ENCODE results near the gene TEX36. TPM values are rescaled to one million over a fixed set of nuclear protein-coding genes. Genes with fewer than 3 reads are reported as not detected.

Gene TEX36
- total and polyA plus RNA-seq, 9 of the 15 experiments (the other 6 are each of a cell fraction or from before 2014, with no cell fraction given): 0.10 to 0.82 (median 0.15) TPM; not detected in 6

GRCh38 chr10:125683821-125684220 is 858 bp upstream of the TEX36 start:
- Histone ChIP-seq H2AFZ (ENCODE audit: low read depth, low read length) (no peak overlapping the region), H4K20me1 (replicated peaks; ENCODE audit: control insufficient read depth, insufficient read depth, low read length) (no peaks in the 10 kb centered on the region), H3K36me3 (ENCODE audit: control insufficient read depth, insufficient read depth, low read length) (no peaks in the 10 kb centered on the region), H3K9ac (ENCODE audit: insufficient read depth in 1 of 2, low read depth in 2 of 2, low read length in 2 of 2) (no peak overlapping the region), H3K9me3 (replicated peaks; ENCODE audit: control insufficient read depth, insufficient read depth, low read depth, low read length) (no peaks in the 10 kb centered on the region), H3K79me2 (ENCODE audit: control insufficient read depth, insufficient read depth, low read length) (no peaks in the 10 kb centered on the region), H3K4me2 (ENCODE audit: insufficient read depth, low read length) (no peak overlapping the region), H3K27me3 (ENCODE audit: control insufficient read depth in 2 of 2, insufficient read depth in 2 of 2, low read length in 2 of 2) (peaks cover 8 to 27% of the 10 kb centered on the region in 2 experiments; a peak in 4 of 5 replicates), H3K27ac (ENCODE audit: extremely low read depth, low read depth, low read length) (no peak overlapping the region), H3K9me1 (ENCODE audit: control insufficient read depth, insufficient read depth, low read length) (no peaks in the 10 kb centered on the region), H3K4me3 (no peak overlapping the region), H3K4me1 (replicated peaks in 1 of 2; ENCODE audit: control insufficient read depth in 2 of 2, insufficient read depth in 2 of 2, low read length in 2 of 2) (no peaks in the 10 kb centered on the region)
- no peak for FAIRE-seq
- 0% methylated on average over 6 of the region's 7 CpGs for WGBS (ENCODE audit: insufficient coverage, low coverage, missing lambda C conversion rate)
- TF ChIP-seq MBD2 (IDR thresholded peaks at IDR 0.05; ENCODE audit: borderline replicate concordance, low read depth) (no peak), POLR2H (tag; IDR thresholded peaks at IDR 0.05; ENCODE audit: low read depth) (no peak), ZNF311 (CRISPR knock-in tag; IDR thresholded peaks at IDR 0.05) (no peak), CBFA2T2 (conservative IDR thresholded peaks at IDR 0.05) (no peak)
- TF ChIP-seq, protein P1, sequence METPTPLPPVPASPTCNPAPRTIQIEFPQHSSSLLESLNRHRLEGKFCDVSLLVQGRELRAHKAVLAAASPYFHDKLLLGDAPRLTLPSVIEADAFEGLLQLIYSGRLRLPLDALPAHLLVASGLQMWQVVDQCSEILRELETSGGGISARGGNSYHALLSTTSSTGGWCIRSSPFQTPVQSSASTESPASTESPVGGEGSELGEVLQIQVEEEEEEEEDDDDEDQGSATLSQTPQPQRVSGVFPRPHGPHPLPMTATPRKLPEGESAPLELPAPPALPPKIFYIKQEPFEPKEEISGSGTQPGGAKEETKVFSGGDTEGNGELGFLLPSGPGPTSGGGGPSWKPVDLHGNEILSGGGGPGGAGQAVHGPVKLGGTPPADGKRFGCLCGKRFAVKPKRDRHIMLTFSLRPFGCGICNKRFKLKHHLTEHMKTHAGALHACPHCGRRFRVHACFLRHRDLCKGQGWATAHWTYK (CRISPR knock-in tag; IDR thresholded peaks at IDR 0.05): no peak
- no peak for ATAC-seq
- intact Hi-C loops (cut with micrococcal nuclease): no loop called here
- BruUV-seq (replicated peaks): no TSS peak
- in situ Hi-C loops (cut with MboI): no loop called here
- no peak for DNase-seq (ENCODE audit: extremely low read depth in 1 of 4, low spot score in 3 of 4)
- ChIA-PET POLR2A (no interaction called here), CTCF (ENCODE audit: low intra/inter-chr PET ratio) (no interaction called here)

DNA sequence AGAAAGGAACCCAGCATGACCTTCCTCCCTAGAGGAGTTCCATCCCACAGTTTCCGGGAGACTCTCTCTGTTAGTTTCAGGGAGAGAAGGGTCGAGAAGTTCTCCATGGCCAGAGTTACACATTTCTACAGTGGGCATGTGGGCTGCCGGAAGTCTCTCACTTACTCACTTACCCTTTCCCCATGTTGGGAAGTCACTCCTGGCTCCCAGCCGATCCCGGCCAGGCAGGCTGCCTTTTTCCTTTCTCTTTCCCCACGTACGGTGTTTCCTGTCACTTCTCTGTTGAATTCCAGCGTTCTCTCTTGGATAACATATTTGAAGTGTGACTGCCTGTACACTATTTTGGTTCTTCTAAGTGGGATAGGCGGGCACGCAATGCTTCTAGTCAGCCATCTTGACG is 3.5 kb downstream of the TEX36 start:
- ChIA-PET CTCF (ENCODE audit: low intra/inter-chr PET ratio) (no interaction called here), POLR2A (no interaction called here)
- TF ChIP-seq, protein P2, sequence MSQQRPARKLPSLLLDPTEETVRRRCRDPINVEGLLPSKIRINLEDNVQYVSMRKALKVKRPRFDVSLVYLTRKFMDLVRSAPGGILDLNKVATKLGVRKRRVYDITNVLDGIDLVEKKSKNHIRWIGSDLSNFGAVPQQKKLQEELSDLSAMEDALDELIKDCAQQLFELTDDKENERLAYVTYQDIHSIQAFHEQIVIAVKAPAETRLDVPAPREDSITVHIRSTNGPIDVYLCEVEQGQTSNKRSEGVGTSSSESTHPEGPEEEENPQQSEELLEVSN (IDR thresholded peaks at IDR 0.05; ENCODE audit: borderline replicate concordance in 1 of 2, extremely low read depth in 1 of 2, insufficient read depth in 1 of 2, insufficient read length in 1 of 2, low read depth in 1 of 2, low read length in 1 of 2, poor library complexity in 1 of 2, severe bottlenecking in 1 of 2): no peak
- no peak for TF ChIP-seq HCFC1 (IDR thresholded peaks at IDR 0.05; ENCODE audit: low read depth, low read length)
- no peak for TF ChIP-seq RFX7 (CRISPR knock-in tag; IDR thresholded peaks at IDR 0.05)
- TF ChIP-seq RAD21 (CRISPR knock-in tag; conservative IDR thresholded peaks at IDR 0.05 in 1 of 2, IDR thresholded peaks at IDR 0.05 in 1 of 2): no peak
- TF ChIP-seq NCOA6 (IDR thresholded peaks at IDR 0.05): no peak
- TF ChIP-seq MCM7 (IDR thresholded peaks at IDR 0.05): no peak
- no peak for TF ChIP-seq PURB (CRISPR knock-in tag; IDR thresholded peaks at IDR 0.05; ENCODE audit: low read depth)
- BruUV-seq (replicated peaks): no TSS peak
- Histone ChIP-seq H3K4me1 (replicated peaks in 1 of 2; ENCODE audit: control insufficient read depth in 2 of 2, insufficient read depth in 2 of 2, low read length in 2 of 2) (no peaks in the 10 kb centered on the region), H3K9me3 (replicated peaks; ENCODE audit: control insufficient read depth, insufficient read depth, low read depth, low read length) (no peaks in the 10 kb centered on the region), H3K9ac (ENCODE audit: insufficient read depth in 1 of 2, low read depth in 2 of 2, low read length in 2 of 2) (no peak overlapping the region), H2AFZ (ENCODE audit: low read depth, low read length) (peak overlapping the region; percentile 70), H4K20me1 (replicated peaks; ENCODE audit: control insufficient read depth, insufficient read depth, low read length) (no peaks in the 10 kb centered on the region), H3K79me2 (ENCODE audit: control insufficient read depth, insufficient read depth, low read length) (no peaks in the 10 kb centered on the region), H3K4me2 (ENCODE audit: insufficient read depth, low read length) (peak overlapping the region; percentile 11; the same call in 1 of the 2 replicates), H3K27me3 (ENCODE audit: control insufficient read depth in 2 of 2, insufficient read depth in 2 of 2, low read length in 2 of 2) (peaks cover 0 to 7% of the 10 kb centered on the region in 2 experiments; a peak in 3 of 5 replicates), H3K36me3 (ENCODE audit: control insufficient read depth, insufficient read depth, low read length) (no peaks in the 10 kb centered on the region), H3K9me1 (ENCODE audit: control insufficient read depth, insufficient read depth, low read length) (no peaks in the 10 kb centered on the region), H3K4me3 (no peak overlapping the region), H3K27ac (ENCODE audit: extremely low read depth, low read depth, low read length) (no peak overlapping the region)
- in situ Hi-C loops (cut with MboI): no loop called here
- DNase-seq (ENCODE audit: extremely low read depth in 1 of 4, low spot score in 3 of 4) (no peak), FAIRE-seq (no peak), ATAC-seq (no peak)
- WGBS (ENCODE audit: insufficient coverage, low coverage, missing lambda C conversion rate): 6% methylated on average over 11 of the region's 11 CpGs
- intact Hi-C loops (cut with micrococcal nuclease): no loop called here
